HepG2 (cell line): ENCODE measurements around the gene UQCC2.

Experiments
- FOSL2 ChIP-seq: sonication (generic); formaldehyde crosslinking; IDR thresholded peaks from 2 replicates; pipeline ENCODE4 v1.4.0; 2020; ENCODE audit warnings: missing genetic modification reagents
- HIVEP1 ChIP-seq: sonication (generic); formaldehyde crosslinking; IDR thresholded peaks from 2 replicates; pipeline ENCODE4 v1.4.0; 2020; ENCODE audit warnings: mild to moderate bottlenecking, missing genetic modification reagents
- SCMH1 ChIP-seq: sonication (generic); formaldehyde crosslinking; IDR thresholded peaks from 2 replicates; pipeline ENCODE4 v1.9.0; 2021; ENCODE audit warnings: missing genetic modification reagents, mild to moderate bottlenecking, borderline replicate concordance
- SP2 ChIP-seq: sonication (generic); formaldehyde crosslinking; IDR thresholded peaks from 2 replicates; pipeline ENCODE4 v1.5.1; 2020; ENCODE audit warnings: mild to moderate bottlenecking, missing genetic modification reagents
- ZBTB4 ChIP-seq: sonication (generic); formaldehyde crosslinking; IDR thresholded peaks from 2 replicates; pipeline ENCODE4 v1.4.0; 2020; ENCODE audit warnings: missing genetic modification reagents, mild to moderate bottlenecking, borderline replicate concordance

GRCh38 chr6:33685411-33686224 lies 25.9 kb downstream of the UQCC2 start:
- TF ChIP-seq SCMH1 (CRISPR knock-in tag) (no peak), ZBTB4 (no peak), FOSL2 (no peak), SP2 (CRISPR knock-in tag) (no peak), HIVEP1 (no peak)
